ENCODE results near the gene TRIM63. TPM values are rescaled to one million over a fixed set of nuclear protein-coding genes. Genes with fewer than 3 reads are reported as not detected.

TRIM63 gene
- total and polyA plus RNA-seq, 4 donors, result 0.19 to 1.5 (median 0.30) TPM

DNA sequence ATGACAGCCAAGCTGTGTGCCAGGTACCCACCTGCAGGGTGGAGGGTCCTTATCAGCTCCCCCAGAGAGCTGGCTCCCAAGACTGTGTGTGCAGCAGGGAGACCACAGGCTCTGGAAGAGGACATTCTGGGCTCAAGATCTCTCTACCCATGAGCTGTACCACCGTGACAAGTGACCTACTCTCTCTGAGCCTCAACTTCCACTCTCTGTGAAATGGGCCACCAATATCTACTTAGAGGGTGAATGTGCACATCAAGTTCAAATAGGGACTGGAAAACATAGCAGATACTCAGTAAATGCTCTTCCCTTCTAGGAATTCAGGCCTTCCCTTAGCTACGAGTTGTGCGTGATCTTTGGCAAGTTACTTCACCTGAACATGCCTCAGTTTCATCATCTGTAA lies 23.0 kb downstream of the TRIM63 start:
- Histone ChIP-seq H3K4me3 (ENCODE audit: low read length in 2 of 2) (no peak overlapping the region), H3K9me3 (ENCODE audit: control insufficient read depth, low read length) (no peaks in the 10 kb centered on the region), H3K36me3 (ENCODE audit: control insufficient read depth in 1 of 2, insufficient read depth in 2 of 2, low read length in 1 of 2) (no peaks in the 10 kb centered on the region), H3K27me3 (ENCODE audit: control insufficient read depth in 1 of 2, insufficient read depth in 2 of 2, low read length in 1 of 2) (no peaks in the 10 kb centered on the region), H3K4me1 (ENCODE audit: control insufficient read depth in 1 of 2, insufficient read depth in 2 of 2, low read length in 2 of 2) (no peaks in the 10 kb centered on the region), H3K27ac (ENCODE audit: low read depth in 1 of 2, low read length in 2 of 2) (no peak overlapping the region)
- WGBS, 2 donors, result 95 to 97% methylated on average over 3 of the region's 3 CpGs
- DNase-seq, result peak in 1 of 2 donors; percentile 12
- no peak for ATAC-seq (ENCODE audit: low FRiP score)
- intact Hi-C loops (cut with DNase I), result no loop called here

DNA sequence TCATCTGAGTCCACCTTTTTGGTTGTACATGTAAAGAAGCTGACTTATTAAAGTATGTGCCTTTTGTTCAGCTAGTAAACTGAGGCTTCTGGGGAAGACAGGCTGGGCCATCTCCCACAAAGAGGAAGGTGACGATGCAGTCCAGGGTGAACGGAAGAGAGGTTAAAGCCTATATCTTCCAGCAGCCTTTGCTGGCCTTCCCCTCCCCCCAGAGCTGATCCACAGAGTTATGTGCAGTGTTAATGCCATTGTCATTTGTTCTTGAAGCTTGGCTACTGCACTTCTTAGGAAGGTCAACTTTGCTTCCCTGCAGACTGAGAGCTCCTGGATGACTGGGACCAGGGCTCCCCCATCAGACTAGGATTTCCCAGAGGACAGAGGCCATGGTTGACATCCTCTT lies 23.7 kb downstream of the TRIM63 start:
- Histone ChIP-seq H3K9me3 (ENCODE audit: control insufficient read depth, low read length) (no peaks in the 10 kb centered on the region), H3K4me1 (ENCODE audit: control insufficient read depth in 1 of 2, insufficient read depth in 2 of 2, low read length in 2 of 2) (no peaks in the 10 kb centered on the region), H3K4me3 (ENCODE audit: low read length in 2 of 2) (no peak overlapping the region), H3K36me3 (ENCODE audit: control insufficient read depth in 1 of 2, insufficient read depth in 2 of 2, low read length in 1 of 2) (no peaks in the 10 kb centered on the region), H3K27me3 (ENCODE audit: control insufficient read depth in 1 of 2, insufficient read depth in 2 of 2, low read length in 1 of 2) (no peaks in the 10 kb centered on the region), H3K27ac (ENCODE audit: low read depth in 1 of 2, low read length in 2 of 2) (no peak overlapping the region)
- intact Hi-C loops (cut with DNase I), result no loop called here
- DNase-seq, result no peak
- ATAC-seq (ENCODE audit: low FRiP score), result no peak
- 94 to 96% methylated on average over 2 of the region's 2 CpGs for WGBS, 2 donors

DNA sequence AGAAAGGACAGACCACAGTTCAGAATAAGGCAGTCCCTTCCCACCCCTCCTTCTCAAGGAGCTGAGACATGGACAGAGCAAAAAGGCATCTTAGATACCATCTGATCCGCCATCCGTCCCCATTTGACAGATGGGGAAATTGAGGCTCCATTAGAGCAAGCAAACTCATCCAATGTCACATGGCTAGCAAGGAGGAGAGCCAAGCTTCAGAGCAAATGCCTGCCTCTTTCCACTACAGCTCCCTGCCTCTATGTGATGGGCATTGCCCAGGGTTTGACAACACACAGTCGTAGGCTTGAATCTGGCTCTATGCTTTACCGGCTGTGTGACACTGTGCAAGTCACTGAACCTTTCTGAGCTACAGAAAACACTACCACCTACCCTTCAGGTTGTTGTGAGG lies 25.5 kb downstream of the TRIM63 start:
- no peaks in the 10 kb centered on the region for H3K4me1 ChIP-seq (ENCODE audit: control insufficient read depth in 1 of 2, insufficient read depth in 2 of 2, low read length in 2 of 2)
- intact Hi-C loops (cut with DNase I), result no loop called here
- DNase-seq (no peak), ATAC-seq (ENCODE audit: low FRiP score) (no peak)
- H3K9me3 ChIP-seq (ENCODE audit: control insufficient read depth, low read length), result no peaks in the 10 kb centered on the region
- 66 to 68% methylated on average over 4 of the region's 4 CpGs for WGBS, 2 donors
- H3K27me3 ChIP-seq (ENCODE audit: control insufficient read depth in 1 of 2, insufficient read depth in 2 of 2, low read length in 1 of 2), result no peaks in the 10 kb centered on the region
- no peak overlapping the region for H3K4me3 ChIP-seq (ENCODE audit: low read length in 2 of 2)
- no peaks in the 10 kb centered on the region for H3K36me3 ChIP-seq (ENCODE audit: control insufficient read depth in 1 of 2, insufficient read depth in 2 of 2, low read length in 1 of 2)
- no peak overlapping the region for H3K27ac ChIP-seq (ENCODE audit: low read depth in 1 of 2, low read length in 2 of 2)

DNA sequence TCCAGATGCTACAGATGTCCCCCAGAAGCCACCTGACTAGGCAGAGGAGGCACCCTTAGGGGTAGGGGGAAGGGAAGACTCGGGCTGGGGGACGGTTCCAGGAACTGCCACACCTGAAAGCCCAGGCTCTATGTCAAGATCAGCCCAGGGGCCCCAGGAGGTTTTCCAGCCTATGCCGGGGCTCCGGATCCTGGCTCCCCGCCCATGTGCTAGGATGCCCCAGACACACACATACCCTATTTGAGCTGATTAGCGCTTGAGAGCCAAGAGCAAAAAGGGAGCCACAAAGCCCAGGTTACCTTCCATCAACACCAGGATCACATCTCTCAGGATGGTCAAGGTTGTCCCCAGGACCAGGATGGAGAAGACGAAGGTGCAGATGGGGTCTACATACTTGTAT lies 26.0 kb downstream of the TRIM63 start:
- Histone ChIP-seq H3K36me3 (ENCODE audit: control insufficient read depth in 1 of 2, insufficient read depth in 2 of 2, low read length in 1 of 2) (no peaks in the 10 kb centered on the region), H3K9me3 (ENCODE audit: control insufficient read depth, low read length) (no peaks in the 10 kb centered on the region), H3K27me3 (ENCODE audit: control insufficient read depth in 1 of 2, insufficient read depth in 2 of 2, low read length in 1 of 2) (no peaks in the 10 kb centered on the region), H3K27ac (ENCODE audit: low read depth in 1 of 2, low read length in 2 of 2) (no peak overlapping the region), H3K4me3 (ENCODE audit: low read length in 2 of 2) (no peak overlapping the region), H3K4me1 (ENCODE audit: control insufficient read depth in 1 of 2, insufficient read depth in 2 of 2, low read length in 2 of 2) (no peaks in the 10 kb centered on the region)
- DNase-seq (no peak), ATAC-seq (ENCODE audit: low FRiP score) (no peak)
- intact Hi-C loops (cut with DNase I), result no loop called here
- WGBS, 2 donors, result 75 to 76% methylated on average over 7 of the region's 7 CpGs

DNA sequence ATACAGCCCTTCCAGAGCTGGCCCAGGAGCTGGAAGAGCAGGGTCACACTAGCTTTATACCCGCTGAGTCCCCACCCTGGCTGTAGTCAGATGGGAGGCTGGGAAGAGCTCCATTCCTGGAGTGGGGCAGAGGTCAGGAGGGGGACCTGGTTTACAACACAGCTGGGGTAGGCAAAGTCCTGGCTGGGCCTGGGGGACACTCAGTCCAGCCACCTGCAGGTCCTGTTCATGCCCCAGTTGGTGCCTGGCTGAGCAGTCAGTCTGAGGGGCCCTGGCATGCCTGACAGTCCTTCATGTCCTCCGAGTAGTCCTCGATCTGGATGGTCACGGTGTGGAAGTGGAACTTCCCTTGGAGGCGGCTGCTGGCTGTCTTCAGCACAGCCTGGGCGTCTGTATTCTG lies 28.5 kb downstream of the TRIM63 start:
- no peak overlapping the region for H3K27ac ChIP-seq (ENCODE audit: low read depth in 1 of 2, low read length in 2 of 2)
- H3K4me3 ChIP-seq (ENCODE audit: low read length in 2 of 2), result no peak overlapping the region
- H3K9me3 ChIP-seq (ENCODE audit: control insufficient read depth, low read length), result no peaks in the 10 kb centered on the region
- no peaks in the 10 kb centered on the region for H3K27me3 ChIP-seq (ENCODE audit: control insufficient read depth in 1 of 2, insufficient read depth in 2 of 2, low read length in 1 of 2)
- H3K4me1 ChIP-seq (ENCODE audit: control insufficient read depth in 1 of 2, insufficient read depth in 2 of 2, low read length in 2 of 2), result no peaks in the 10 kb centered on the region
- ATAC-seq (ENCODE audit: low FRiP score), result no peak
- WGBS, 2 donors, result 82 to 83% methylated on average over 6 of the region's 6 CpGs
- no peak for DNase-seq
- intact Hi-C loops (cut with DNase I), result loop anchor here (5.0 kb wide), 3 partner anchors 63 to 123 kb away; no protein-coding TSS in a partner anchor
- no peaks in the 10 kb centered on the region for H3K36me3 ChIP-seq (ENCODE audit: control insufficient read depth in 1 of 2, insufficient read depth in 2 of 2, low read length in 1 of 2)

DNA sequence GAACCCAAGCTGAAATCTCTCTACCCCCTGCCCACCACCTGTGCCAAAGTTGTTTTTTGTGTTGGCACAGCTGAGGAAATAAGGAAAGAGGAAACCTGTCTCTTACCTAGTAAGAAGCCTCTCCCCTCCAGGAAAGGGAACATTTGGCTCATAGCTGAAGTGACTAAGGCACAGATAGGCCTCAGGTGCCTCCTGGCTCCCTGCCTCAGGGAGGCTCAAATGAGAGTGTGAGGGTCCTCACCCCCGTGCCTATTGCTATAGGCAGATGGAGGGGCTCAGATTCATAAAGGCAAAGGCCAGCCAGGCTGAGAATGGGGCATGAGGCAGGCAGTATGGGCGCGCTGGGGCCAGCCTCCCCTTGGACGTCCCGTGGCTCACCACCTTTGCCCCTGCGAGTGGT lies 29.0 kb downstream of the TRIM63 start:
- DNase-seq (no peak), ATAC-seq (ENCODE audit: low FRiP score) (no peak)
- WGBS, 2 donors, result 87 to 91% methylated on average over 6 of the region's 6 CpGs
- Histone ChIP-seq H3K27ac (ENCODE audit: low read depth in 1 of 2, low read length in 2 of 2) (no peak overlapping the region), H3K9me3 (ENCODE audit: control insufficient read depth, low read length) (no peaks in the 10 kb centered on the region), H3K4me1 (ENCODE audit: control insufficient read depth in 1 of 2, insufficient read depth in 2 of 2, low read length in 2 of 2) (no peaks in the 10 kb centered on the region), H3K27me3 (ENCODE audit: control insufficient read depth in 1 of 2, insufficient read depth in 2 of 2, low read length in 1 of 2) (no peaks in the 10 kb centered on the region), H3K4me3 (ENCODE audit: low read length in 2 of 2) (no peak overlapping the region), H3K36me3 (ENCODE audit: control insufficient read depth in 1 of 2, insufficient read depth in 2 of 2, low read length in 1 of 2) (no peaks in the 10 kb centered on the region)
- intact Hi-C loops (cut with DNase I), result loop anchor here (5.0 kb wide), 3 partner anchors 64 to 124 kb away; no protein-coding TSS in a partner anchor

DNA sequence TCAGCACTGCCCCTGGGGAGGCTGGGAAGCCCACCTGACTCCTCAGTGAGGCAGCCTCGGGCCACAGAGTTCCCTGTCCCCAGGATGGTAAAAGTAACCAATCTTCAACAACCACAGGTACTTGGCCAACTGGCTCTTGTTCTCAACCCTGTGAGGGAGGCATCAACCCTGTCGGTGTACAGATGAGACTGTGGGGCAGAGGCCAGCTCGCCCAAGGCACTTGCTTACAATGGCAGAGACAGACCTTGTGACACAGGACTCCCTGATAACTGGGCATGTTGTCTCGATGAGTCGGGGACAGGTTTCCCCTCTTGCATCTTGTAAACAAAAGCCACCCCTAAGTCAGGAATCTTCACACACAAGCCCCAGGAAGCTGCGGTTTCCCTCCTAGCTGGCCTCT lies 29.5 kb downstream of the TRIM63 start:
- Histone ChIP-seq H3K36me3 (ENCODE audit: control insufficient read depth in 1 of 2, insufficient read depth in 2 of 2, low read length in 1 of 2) (no peaks in the 10 kb centered on the region), H3K27me3 (ENCODE audit: control insufficient read depth in 1 of 2, insufficient read depth in 2 of 2, low read length in 1 of 2) (no peaks in the 10 kb centered on the region), H3K4me1 (ENCODE audit: control insufficient read depth in 1 of 2, insufficient read depth in 2 of 2, low read length in 2 of 2) (no peaks in the 10 kb centered on the region), H3K4me3 (ENCODE audit: low read length in 2 of 2) (no peak overlapping the region), H3K9me3 (ENCODE audit: control insufficient read depth, low read length) (no peaks in the 10 kb centered on the region), H3K27ac (ENCODE audit: low read depth in 1 of 2, low read length in 2 of 2) (no peak overlapping the region)
- 73 to 77% methylated on average over 6 of the region's 6 CpGs for WGBS, 2 donors
- DNase-seq (no peak), ATAC-seq (ENCODE audit: low FRiP score) (no peak)
- intact Hi-C loops (cut with DNase I), result loop anchor here (5.0 kb wide), 3 partner anchors 64 to 124 kb away; no protein-coding TSS in a partner anchor

DNA sequence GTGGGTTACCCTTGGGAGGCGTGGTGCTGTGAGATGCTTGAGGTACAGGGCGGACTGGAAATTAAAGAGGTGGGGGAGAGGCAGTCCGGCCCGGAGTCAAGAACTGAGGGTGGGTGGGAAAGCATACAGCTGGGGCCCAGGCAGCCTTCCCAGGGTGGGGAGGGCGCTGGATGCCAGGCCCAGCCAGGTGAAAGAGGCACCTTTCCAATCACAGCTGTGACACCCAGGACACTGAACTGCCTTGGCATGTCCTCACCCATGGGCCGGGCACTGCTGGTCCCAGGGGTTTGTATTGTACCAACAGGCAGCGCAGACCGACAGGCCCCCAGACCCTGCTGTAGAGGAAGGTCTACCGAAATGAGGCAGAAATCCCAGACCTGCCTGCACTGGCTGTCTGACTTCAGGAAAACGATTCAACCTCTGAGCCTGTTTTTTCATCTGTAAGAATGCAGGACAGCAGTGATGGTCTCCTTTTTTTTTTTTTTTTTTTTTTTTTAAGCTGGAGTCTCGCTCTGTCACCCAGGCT lies 30.6 kb downstream of the TRIM63 start:
- H3K36me3 ChIP-seq (ENCODE audit: control insufficient read depth in 1 of 2, insufficient read depth in 2 of 2, low read length in 1 of 2), result no peaks in the 10 kb centered on the region
- H3K4me1 ChIP-seq (ENCODE audit: control insufficient read depth in 1 of 2, insufficient read depth in 2 of 2, low read length in 2 of 2), result no peaks in the 10 kb centered on the region
- WGBS, 2 donors, result 73 to 79% methylated on average over 10 of the region's 11 CpGs
- H3K9me3 ChIP-seq (ENCODE audit: control insufficient read depth, low read length), result no peaks in the 10 kb centered on the region
- ATAC-seq (ENCODE audit: low FRiP score) (no peak), DNase-seq (no peak)
- no peak overlapping the region for H3K27ac ChIP-seq (ENCODE audit: low read depth in 1 of 2, low read length in 2 of 2)
- no peaks in the 10 kb centered on the region for H3K27me3 ChIP-seq (ENCODE audit: control insufficient read depth in 1 of 2, insufficient read depth in 2 of 2, low read length in 1 of 2)
- intact Hi-C loops (cut with DNase I), result loop anchor here (5.0 kb wide), 3 partner anchors 65 to 125 kb away; no protein-coding TSS in a partner anchor
- no peak overlapping the region for H3K4me3 ChIP-seq (ENCODE audit: low read length in 2 of 2)

DNA sequence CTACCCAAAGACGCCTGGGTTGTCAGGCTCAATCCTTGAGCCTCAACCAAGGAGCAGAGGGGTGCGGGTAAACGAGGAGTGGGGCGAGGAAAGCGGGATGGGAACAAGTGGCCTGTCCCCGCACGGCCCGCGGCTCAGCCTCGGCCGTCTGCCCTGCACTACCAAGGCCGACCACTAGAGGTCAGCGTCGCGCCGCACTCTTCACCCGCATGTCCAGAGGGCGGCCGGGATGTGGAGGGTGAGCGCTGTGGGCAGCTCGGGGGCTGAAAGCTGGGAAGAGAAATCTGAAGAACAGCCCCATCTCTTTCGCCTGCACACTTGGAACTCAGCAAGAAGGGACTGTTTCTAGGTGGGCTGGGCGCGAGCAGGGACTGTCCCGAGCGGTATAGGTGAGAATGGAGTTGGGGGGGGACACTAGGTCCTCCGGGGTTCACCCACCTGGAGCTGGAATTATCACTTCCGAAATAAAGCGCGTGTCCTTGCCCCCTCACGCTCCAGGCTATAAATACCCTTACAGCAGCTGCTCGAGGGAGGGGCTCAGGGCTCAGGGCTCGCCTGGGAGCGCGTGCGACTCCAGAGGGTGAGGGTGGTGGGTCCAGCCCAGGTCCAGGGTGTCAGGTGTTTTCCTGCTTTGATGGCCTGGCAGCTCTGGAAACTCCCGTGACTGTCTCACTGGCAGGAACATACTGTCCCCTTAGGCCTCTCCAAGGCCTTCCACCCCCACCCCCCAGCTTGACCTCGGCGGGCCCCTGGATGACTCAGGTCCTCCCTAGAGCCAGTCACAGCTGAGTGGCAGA lies 31.3 kb downstream of the TRIM63 start:
- H3K36me3 ChIP-seq (ENCODE audit: control insufficient read depth in 1 of 2, insufficient read depth in 2 of 2, low read length in 1 of 2), result no peaks in the 10 kb centered on the region
- peak overlapping the region; percentile 38 to 71 for H3K4me3 ChIP-seq (ENCODE audit: low read length in 2 of 2)
- DNase-seq (peak; percentile 85 to 95), ATAC-seq (ENCODE audit: low FRiP score) (peak; percentile 97)
- no peaks in the 10 kb centered on the region for H3K27me3 ChIP-seq (ENCODE audit: control insufficient read depth in 1 of 2, insufficient read depth in 2 of 2, low read length in 1 of 2)
- intact Hi-C loops (cut with DNase I), result loop anchor here (5.0 kb wide), 3 partner anchors 66 to 126 kb away; no protein-coding TSS in a partner anchor
- H3K4me1 ChIP-seq (ENCODE audit: control insufficient read depth in 1 of 2, insufficient read depth in 2 of 2, low read length in 2 of 2), result no peaks in the 10 kb centered on the region
- 11 to 12% methylated on average over 34 to 39 of the region's 39 CpGs for WGBS, 2 donors
- no peaks in the 10 kb centered on the region for H3K9me3 ChIP-seq (ENCODE audit: control insufficient read depth, low read length)
- no peak overlapping the region for H3K27ac ChIP-seq (ENCODE audit: low read depth in 1 of 2, low read length in 2 of 2)

Measured in aorta (tissue), 5 donors.